ENCODE results near the gene ANKS1A. TPM values are rescaled to one million over a fixed set of nuclear protein-coding genes. Genes with fewer than 3 reads are reported as not detected.
A peak's percentile ranks its signal among the peaks of the same experiment; 100 is the strongest.

The ANKS1A gene
- total and polyA plus RNA-seq, 2 experiments from 2014 or later, result 12.1 to 31.9 TPM

DNA sequence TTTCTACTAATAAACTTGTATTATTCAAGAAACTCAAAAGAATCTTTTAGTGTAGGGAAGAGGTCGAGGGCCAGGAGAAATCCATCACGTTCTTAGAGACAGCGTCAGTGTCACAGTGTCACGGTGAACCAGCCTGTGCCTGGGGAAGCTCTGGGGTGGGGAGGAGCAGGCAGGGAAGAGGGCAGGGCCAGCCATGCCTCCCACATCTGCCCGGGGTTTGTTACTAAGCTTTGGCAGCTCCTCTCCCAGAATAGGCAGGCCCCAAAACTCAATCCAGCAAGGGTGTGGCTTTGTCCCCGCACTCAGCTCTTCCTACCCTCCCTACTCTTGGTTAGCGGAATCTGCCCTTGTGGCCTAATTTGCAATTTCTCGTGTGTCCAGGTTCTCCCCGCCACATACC lies 179.2 kb downstream of the ANKS1A start:
- H3K27ac Mint-ChIP-seq, result peak overlapping the region; percentile 61
- Histone ChIP-seq H4K20me1 (replicated peaks; ENCODE audit: insufficient read depth) (no peaks in the 10 kb centered on the region), H3K4me2 (no peak overlapping the region), H2AFZ (no peak overlapping the region), H3K36me3 (ENCODE audit: insufficient read depth) (no peaks in the 10 kb centered on the region), H3K27me3 (ENCODE audit: insufficient read depth) (no peaks in the 10 kb centered on the region), H3K4me3 (no peak overlapping the region), H3F3A (replicated peaks; ENCODE audit: low read depth) (no peaks in the 10 kb centered on the region), H3K27ac (ENCODE audit: low read depth) (0 out of 2 replicates have a peak overlapping the region, but pooled peaks have one; percentile 26), H3K79me2 (replicated peaks; ENCODE audit: insufficient read depth) (no peaks in the 10 kb centered on the region), H3K4me1 (ENCODE audit: insufficient read depth) (peaks cover 26% of the 10 kb centered on the region), H3K9me2 (ENCODE audit: insufficient read depth) (no peaks in the 10 kb centered on the region)
- H3K27me3 Mint-ChIP-seq (ENCODE audit: insufficient read depth, low read depth, poor library complexity), result peaks cover 16% of the 10 kb centered on the region
- peaks cover 13% of the 10 kb centered on the region; the same call in 2 of the 3 replicates for H3K36me3 Mint-ChIP-seq (ENCODE audit: low read depth)
- peaks cover 63% of the 10 kb centered on the region for H3K4me1 Mint-ChIP-seq
- no peaks in the 10 kb centered on the region for H3K9me3 Mint-ChIP-seq
- no peak for TF ChIP-seq STAT1 (IDR thresholded peaks at IDR 0.05; ENCODE audit: unreplicated experiment)
- TF ChIP-seq, protein P1, sequence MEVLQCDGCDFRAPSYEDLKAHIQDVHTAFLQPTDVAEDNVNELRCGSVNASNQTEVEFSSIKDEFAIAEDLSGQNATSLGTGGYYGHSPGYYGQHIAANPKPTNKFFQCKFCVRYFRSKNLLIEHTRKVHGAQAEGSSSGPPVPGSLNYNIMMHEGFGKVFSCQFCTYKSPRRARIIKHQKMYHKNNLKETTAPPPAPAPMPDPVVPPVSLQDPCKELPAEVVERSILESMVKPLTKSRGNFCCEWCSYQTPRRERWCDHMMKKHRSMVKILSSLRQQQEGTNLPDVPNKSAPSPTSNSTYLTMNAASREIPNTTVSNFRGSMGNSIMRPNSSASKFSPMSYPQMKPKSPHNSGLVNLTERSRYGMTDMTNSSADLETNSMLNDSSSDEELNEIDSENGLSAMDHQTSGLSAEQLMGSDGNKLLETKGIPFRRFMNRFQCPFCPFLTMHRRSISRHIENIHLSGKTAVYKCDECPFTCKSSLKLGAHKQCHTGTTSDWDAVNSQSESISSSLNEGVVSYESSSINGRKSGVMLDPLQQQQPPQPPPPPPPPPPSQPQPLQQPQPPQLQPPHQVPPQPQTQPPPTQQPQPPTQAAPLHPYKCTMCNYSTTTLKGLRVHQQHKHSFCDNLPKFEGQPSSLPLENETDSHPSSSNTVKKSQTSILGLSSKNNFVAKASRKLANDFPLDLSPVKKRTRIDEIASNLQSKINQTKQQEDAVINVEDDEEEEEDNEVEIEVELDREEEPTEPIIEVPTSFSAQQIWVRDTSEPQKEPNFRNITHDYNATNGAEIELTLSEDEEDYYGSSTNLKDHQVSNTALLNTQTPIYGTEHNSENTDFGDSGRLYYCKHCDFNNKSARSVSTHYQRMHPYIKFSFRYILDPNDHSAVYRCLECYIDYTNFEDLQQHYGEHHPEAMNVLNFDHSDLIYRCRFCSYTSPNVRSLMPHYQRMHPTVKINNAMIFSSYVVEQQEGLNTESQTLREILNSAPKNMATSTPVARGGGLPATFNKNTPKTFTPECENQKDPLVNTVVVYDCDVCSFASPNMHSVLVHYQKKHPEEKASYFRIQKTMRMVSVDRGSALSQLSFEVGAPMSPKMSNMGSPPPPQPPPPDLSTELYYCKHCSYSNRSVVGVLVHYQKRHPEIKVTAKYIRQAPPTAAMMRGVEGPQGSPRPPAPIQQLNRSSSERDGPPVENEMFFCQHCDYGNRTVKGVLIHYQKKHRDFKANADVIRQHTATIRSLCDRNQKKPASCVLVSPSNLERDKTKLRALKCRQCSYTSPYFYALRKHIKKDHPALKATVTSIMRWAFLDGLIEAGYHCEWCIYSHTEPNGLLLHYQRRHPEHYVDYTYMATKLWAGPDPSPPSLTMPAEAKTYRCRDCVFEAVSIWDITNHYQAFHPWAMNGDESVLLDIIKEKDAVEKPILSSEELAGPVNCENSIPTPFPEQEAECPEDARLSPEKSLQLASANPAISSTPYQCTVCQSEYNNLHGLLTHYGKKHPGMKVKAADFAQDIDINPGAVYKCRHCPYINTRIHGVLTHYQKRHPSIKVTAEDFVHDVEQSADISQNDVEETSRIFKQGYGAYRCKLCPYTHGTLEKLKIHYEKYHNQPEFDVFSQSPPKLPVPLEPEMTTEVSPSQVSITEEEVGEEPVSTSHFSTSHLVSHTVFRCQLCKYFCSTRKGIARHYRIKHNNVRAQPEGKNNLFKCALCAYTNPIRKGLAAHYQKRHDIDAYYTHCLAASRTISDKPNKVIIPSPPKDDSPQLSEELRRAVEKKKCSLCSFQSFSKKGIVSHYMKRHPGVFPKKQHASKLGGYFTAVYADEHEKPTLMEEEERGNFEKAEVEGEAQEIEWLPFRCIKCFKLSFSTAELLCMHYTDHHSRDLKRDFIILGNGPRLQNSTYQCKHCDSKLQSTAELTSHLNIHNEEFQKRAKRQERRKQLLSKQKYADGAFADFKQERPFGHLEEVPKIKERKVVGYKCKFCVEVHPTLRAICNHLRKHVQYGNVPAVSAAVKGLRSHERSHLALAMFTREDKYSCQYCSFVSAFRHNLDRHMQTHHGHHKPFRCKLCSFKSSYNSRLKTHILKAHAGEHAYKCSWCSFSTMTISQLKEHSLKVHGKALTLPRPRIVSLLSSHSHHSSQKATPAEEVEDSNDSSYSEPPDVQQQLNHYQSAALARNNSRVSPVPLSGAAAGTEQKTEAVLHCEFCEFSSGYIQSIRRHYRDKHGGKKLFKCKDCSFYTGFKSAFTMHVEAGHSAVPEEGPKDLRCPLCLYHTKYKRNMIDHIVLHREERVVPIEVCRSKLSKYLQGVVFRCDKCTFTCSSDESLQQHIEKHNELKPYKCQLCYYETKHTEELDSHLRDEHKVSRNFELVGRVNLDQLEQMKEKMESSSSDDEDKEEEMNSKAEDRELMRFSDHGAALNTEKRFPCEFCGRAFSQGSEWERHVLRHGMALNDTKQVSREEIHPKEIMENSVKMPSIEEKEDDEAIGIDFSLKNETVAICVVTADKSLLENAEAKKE (CRISPR knock-in tag; IDR thresholded peaks at IDR 0.05), result no peak
- no peak for TF ChIP-seq NANOG (IDR thresholded peaks at IDR 0.05; ENCODE audit: borderline replicate concordance)
- TF ChIP-seq, protein P2, sequence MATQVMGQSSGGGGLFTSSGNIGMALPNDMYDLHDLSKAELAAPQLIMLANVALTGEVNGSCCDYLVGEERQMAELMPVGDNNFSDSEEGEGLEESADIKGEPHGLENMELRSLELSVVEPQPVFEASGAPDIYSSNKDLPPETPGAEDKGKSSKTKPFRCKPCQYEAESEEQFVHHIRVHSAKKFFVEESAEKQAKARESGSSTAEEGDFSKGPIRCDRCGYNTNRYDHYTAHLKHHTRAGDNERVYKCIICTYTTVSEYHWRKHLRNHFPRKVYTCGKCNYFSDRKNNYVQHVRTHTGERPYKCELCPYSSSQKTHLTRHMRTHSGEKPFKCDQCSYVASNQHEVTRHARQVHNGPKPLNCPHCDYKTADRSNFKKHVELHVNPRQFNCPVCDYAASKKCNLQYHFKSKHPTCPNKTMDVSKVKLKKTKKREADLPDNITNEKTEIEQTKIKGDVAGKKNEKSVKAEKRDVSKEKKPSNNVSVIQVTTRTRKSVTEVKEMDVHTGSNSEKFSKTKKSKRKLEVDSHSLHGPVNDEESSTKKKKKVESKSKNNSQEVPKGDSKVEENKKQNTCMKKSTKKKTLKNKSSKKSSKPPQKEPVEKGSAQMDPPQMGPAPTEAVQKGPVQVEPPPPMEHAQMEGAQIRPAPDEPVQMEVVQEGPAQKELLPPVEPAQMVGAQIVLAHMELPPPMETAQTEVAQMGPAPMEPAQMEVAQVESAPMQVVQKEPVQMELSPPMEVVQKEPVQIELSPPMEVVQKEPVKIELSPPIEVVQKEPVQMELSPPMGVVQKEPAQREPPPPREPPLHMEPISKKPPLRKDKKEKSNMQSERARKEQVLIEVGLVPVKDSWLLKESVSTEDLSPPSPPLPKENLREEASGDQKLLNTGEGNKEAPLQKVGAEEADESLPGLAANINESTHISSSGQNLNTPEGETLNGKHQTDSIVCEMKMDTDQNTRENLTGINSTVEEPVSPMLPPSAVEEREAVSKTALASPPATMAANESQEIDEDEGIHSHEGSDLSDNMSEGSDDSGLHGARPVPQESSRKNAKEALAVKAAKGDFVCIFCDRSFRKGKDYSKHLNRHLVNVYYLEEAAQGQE (IDR thresholded peaks at IDR 0.05; ENCODE audit: unreplicated experiment), result no peak
- TF ChIP-seq JUNB (IDR thresholded peaks at IDR 0.05; ENCODE audit: unreplicated experiment), result no peak
- TF ChIP-seq CREB1 (CRISPR knock-in tag; IDR thresholded peaks at IDR 0.05; ENCODE audit: low read depth), result no peak
- no peak for TF ChIP-seq ZNF331 (CRISPR knock-in tag; IDR thresholded peaks at IDR 0.05; ENCODE audit: low read depth)
- no peak for ATAC-seq
- DNase-seq (ENCODE audit: low spot score), result no peak
- no peak overlapping the region for H3K4me3 Mint-ChIP-seq

Data from GM23338 (cell line).